GM12864 (cell line): ENCODE data around the gene SIPA1L3.

Source experiments
- DNase-seq: peaks from one replicate; pipeline ENCODE4 v3.0.0-alpha.2; 2011; ENCODE audit warnings: low read depth
- H3K4me3 ChIP-seq: 2 replicates; pipeline ENCODE4 v1.5.1; 2011; ENCODE audit warnings: mild to moderate bottlenecking, low read depth, low read length, control low read depth
- TF ChIP-seq, protein P1 (sequence below): IDR thresholded peaks from 2 replicates; pipeline ENCODE4 v1.5.1; 2011; ENCODE audit warnings: low read depth, mild to moderate bottlenecking, moderate library complexity, low read length, control low read depth, inconsistent platforms; ENCODE audit errors: missing control alignments

SIPA1L3 gene

DNA sequence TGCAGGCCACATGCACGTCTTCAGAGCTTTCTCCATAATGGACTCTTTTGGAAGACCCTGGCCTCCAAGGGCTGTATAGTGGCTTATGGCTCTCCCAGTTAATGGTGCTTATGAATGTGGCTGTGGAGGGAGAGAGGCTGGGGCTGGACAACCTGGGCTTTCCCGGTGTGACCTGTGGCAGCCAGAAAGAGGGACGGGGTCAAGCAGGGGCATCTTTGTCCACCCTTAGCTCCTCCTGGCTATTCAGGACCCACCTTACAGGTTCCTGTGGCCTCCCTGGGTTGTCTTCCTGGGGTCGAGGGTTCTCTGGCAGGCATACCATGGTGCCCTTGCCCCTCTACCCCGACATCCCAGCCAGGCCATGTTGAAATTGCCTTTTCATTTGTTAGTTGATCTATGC is 75.6 kb downstream of the SIPA1L3 start:
- no peak overlapping the region for H3K4me3 ChIP-seq
- TF ChIP-seq, protein P1, sequence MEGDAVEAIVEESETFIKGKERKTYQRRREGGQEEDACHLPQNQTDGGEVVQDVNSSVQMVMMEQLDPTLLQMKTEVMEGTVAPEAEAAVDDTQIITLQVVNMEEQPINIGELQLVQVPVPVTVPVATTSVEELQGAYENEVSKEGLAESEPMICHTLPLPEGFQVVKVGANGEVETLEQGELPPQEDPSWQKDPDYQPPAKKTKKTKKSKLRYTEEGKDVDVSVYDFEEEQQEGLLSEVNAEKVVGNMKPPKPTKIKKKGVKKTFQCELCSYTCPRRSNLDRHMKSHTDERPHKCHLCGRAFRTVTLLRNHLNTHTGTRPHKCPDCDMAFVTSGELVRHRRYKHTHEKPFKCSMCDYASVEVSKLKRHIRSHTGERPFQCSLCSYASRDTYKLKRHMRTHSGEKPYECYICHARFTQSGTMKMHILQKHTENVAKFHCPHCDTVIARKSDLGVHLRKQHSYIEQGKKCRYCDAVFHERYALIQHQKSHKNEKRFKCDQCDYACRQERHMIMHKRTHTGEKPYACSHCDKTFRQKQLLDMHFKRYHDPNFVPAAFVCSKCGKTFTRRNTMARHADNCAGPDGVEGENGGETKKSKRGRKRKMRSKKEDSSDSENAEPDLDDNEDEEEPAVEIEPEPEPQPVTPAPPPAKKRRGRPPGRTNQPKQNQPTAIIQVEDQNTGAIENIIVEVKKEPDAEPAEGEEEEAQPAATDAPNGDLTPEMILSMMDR: no peak
- DNase-seq: no peak

- TF ChIP-seq, protein P1: no peak
- DNase-seq: no peak
- no peak overlapping the region for H3K4me3 ChIP-seq
Measured at GRCh38 chr19:37983153-37983552, 76.1 kb downstream of the SIPA1L3 start.

DNA sequence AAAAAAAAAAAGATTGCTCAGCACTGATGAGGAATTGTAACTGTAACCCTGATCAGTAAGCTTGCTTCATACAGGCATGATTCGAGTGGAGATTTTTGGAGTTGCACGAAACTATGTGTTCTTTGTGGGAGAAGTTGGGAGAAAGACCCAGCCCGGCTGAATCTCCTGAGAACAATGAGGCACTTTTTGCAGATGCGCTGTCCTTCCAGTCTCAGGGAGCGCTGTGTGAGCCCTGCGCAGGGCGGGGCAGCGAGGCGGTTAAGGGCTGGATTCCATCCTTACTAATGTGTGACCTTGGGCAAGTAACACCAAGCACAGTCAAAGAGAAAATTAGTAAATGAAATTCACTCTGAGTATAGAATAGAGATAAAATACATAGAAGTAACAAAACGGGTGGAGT is 76.9 kb downstream of the SIPA1L3 start:
- no peak for DNase-seq
- TF ChIP-seq, protein P1: no peak
- no peak overlapping the region for H3K4me3 ChIP-seq

GRCh38 chr19:37986048-37986750 is 79.2 kb downstream of the SIPA1L3 start:
- no peak for DNase-seq
- TF ChIP-seq, protein P1: no peak
- H3K4me3 ChIP-seq: no peak overlapping the region

- no peak overlapping the region for H3K4me3 ChIP-seq
- DNase-seq: no peak
- TF ChIP-seq, protein P1: peak; percentile 36
Measured at GRCh38 chr19:37987356-37988332, 80.6 kb downstream of the SIPA1L3 start.

- H3K4me3 ChIP-seq: no peak overlapping the region
- DNase-seq: no peak
- TF ChIP-seq, protein P1: no peak
Measured at GRCh38 chr19:37988758-37989635, 82.0 kb downstream of the SIPA1L3 start.
